Activated CD8-positive, alpha-beta memory T cell treated with anti-CD3 and anti-CD28 coated beads, Interleukin-2, amount 10 ng/mL, durations not matched to agents 7 days and 5 days (primary cell): ENCODE results near the gene WWOX. TPM values are rescaled to one million over a fixed set of nuclear protein-coding genes. Genes with fewer than 3 reads are reported as not detected.

ENCODE experiments used
- ATAC-seq: fragments of 150-1000 bp; cut with Tn5 transposase; one replicate; pipeline ENCODE4 v1.10.0; 2021; ENCODE audit warnings: moderate library complexity
- CTCF ChIA-PET: fragments of 350-600 bp; sonication (Branson Sonifier 250); formaldehyde crosslinking; loops from one replicate; lab custom pipeline; 2021; ENCODE audit warnings: antibody characterized with exemption; lab: Charles Lee
- DNase-seq: peaks from one replicate; pipeline ENCODE4 v3.0.0-alpha.2; 2020
- H3K27ac Mint-ChIP-seq: one replicate; pipeline ENCODE4 v1.8.0; 2021; ENCODE audit warnings: mild to moderate bottlenecking, mixed read lengths
- H3K27me3 Mint-ChIP-seq: one replicate; pipeline ENCODE4 v1.8.0; 2021; ENCODE audit warnings: mixed read lengths
- H3K36me3 Mint-ChIP-seq: one replicate; pipeline ENCODE4 v1.8.0; 2021; ENCODE audit warnings: mild to moderate bottlenecking, mixed read lengths
- H3K4me1 Mint-ChIP-seq: one replicate; pipeline ENCODE4 v1.8.0; 2021; ENCODE audit warnings: mixed read lengths
- H3K4me3 Mint-ChIP-seq: one replicate; pipeline ENCODE4 v1.8.0; 2021; ENCODE audit warnings: mild to moderate bottlenecking, moderate library complexity, mixed read lengths
- H3K9me3 Mint-ChIP-seq: one replicate; pipeline ENCODE4 v1.8.0; 2022; ENCODE audit warnings: low read depth, mixed read lengths
- total RNA-seq, 2 experiments: library from RNA; stranded (reverse); gene quantifications; one replicate each; pipeline ENCODE4 v1.2.3, GENCODE V29; 2021

The WWOX gene
- total RNA-seq, 2 experiments from 2014 or later, result 25.2 to 38.8 TPM

DNA sequence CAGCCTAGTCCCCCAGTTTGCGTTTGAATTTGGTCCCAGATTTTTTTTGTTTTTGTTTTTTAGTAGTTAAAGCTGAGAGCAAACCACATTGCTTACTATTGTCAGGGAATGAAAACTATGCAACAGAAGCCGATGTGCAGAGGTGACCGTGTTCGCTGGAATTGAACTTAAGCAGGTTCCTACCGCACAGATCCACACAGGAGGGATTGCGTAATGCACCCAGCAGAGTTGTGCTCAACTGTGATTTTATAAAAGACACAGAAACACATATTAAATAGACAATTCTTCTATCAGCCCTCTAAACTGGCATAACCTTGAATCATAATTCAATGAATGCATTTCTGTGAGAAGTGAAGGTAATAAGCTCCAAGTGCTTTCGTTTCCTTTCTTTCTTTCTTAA, 443.0 kb downstream of the WWOX start:
- no peaks in the 10 kb centered on the region for H3K4me1 Mint-ChIP-seq
- no peaks in the 10 kb centered on the region for H3K27me3 Mint-ChIP-seq
- CTCF ChIA-PET, result no interaction called here
- H3K9me3 Mint-ChIP-seq, result no peaks in the 10 kb centered on the region
- H3K27ac Mint-ChIP-seq, result no peak overlapping the region
- H3K4me3 Mint-ChIP-seq, result no peak overlapping the region
- DNase-seq (no peak), ATAC-seq (no peak)
- no peaks in the 10 kb centered on the region for H3K36me3 Mint-ChIP-seq

DNA sequence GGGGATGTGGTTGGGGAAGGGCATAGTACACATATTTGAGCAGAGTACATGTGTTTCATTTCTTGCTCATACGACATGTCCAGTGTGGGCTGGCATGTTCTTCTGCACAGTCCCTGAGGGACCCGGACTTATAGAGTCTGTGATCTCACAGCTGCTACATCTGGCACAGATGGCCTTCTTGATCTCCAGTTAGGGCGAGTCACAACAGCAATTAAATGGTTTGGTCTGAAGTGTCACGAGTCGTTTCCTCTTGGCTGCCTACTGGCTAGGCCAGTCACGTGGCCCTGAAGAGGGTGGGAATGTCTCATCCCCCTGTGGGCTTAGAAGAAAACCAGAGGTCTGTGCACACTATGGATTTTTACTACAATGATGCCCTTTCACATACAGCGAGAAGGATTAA, 443.6 kb downstream of the WWOX start:
- no peaks in the 10 kb centered on the region for H3K9me3 Mint-ChIP-seq
- H3K36me3 Mint-ChIP-seq, result no peaks in the 10 kb centered on the region
- ATAC-seq (no peak), DNase-seq (no peak)
- no peaks in the 10 kb centered on the region for H3K27me3 Mint-ChIP-seq
- H3K4me1 Mint-ChIP-seq, result no peaks in the 10 kb centered on the region
- H3K27ac Mint-ChIP-seq, result no peak overlapping the region
- H3K4me3 Mint-ChIP-seq, result no peak overlapping the region
- CTCF ChIA-PET, result no interaction called here

DNA sequence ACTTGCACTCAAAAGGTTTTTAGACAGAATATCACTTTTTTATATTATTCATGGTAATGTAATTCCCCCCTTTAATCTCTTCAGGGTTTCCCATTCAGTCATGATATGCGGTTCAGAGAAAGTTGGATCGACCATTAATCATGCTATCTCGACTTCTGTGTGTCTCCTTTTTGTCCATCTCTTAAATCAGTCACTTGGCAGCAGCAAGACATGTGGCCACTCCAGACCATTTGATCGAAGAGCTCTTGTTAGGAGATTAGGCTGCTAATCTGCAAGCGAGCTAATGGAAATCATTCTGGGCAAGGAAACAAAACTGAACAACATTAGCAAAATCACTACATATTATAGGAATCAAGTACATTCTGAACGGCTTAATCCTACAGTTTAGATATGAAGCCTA, 449.9 kb downstream of the WWOX start:
- CTCF ChIA-PET, result interaction anchor here (0.6 kb wide), 1 partner anchor 14 kb away, joined by 3 read pairs; no protein-coding TSS in a partner anchor
- H3K9me3 Mint-ChIP-seq, result no peaks in the 10 kb centered on the region
- H3K36me3 Mint-ChIP-seq, result no peaks in the 10 kb centered on the region

DNA sequence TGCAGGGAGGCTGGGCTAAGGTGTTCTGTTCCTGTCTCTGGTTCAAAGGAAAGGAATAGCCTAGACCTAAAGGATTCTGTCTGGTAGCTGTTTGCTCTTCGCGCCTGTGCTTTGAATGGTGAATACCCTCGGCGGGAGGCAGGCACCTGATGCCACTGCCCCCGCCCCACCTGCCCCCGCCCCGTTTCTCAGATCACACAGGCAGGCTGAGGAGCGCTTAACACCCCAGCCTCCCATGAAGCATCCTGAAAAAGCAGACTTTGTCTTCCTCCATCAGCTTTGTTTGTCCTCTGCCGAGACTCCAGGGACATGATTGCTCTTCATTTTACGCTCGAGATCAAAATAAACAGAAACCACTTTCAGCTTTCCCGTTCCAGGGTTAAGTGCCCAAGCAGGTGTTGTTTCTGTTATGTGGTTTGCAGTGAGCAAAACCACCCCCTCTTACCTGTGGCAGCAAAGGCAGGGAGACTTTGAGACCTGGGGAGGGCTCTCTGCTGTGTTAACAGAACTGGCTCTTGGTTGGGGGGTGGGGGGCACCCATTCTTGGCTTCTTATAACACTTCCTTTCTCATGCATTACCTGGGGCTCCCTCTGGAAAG, 452.1 kb downstream of the WWOX start:
- H3K27me3 Mint-ChIP-seq, result peaks cover 10% of the 10 kb centered on the region
- CTCF ChIA-PET, result no interaction called here
- no peaks in the 10 kb centered on the region for H3K36me3 Mint-ChIP-seq
- H3K9me3 Mint-ChIP-seq, result no peaks in the 10 kb centered on the region
- no peak overlapping the region for H3K4me3 Mint-ChIP-seq
- peaks cover 3% of the 10 kb centered on the region for H3K4me1 Mint-ChIP-seq
- H3K27ac Mint-ChIP-seq, result no peak overlapping the region
- DNase-seq (no peak), ATAC-seq (no peak)

More for the DNA sequence above, 449.9 kb downstream of the WWOX start:
- H3K27me3 Mint-ChIP-seq, result peaks cover 10% of the 10 kb centered on the region
- ATAC-seq (no peak), DNase-seq (no peak)
- H3K4me1 Mint-ChIP-seq, result peaks cover 3% of the 10 kb centered on the region
- H3K4me3 Mint-ChIP-seq, result no peak overlapping the region
- H3K27ac Mint-ChIP-seq, result no peak overlapping the region

DNA sequence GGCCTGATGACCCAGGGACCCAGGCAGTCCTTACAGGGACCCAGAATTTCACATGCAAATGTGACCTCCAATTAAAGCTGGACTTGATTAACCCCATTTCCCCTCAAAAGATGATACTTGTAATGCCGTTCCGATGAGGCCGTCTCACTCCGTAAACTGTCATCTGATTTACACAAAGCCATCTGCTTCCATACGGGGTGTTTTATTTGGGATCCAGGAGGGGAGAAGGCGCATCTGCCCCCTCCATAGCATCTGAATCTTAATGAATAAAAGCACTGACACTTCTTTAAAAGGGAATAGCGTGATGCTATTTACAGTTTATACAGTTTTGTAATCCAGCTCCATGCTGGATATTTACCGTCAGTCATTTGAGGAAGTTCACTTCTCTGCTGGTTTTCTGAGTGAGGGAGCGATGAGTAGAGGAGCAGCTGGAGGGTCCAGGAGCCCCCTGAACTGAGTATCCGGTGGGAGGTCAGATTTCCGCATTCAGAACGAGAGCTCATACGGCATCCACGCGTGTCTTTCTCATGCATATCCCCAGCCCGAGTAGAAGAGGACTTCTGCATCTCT, 452.7 kb downstream of the WWOX start:
- CTCF ChIA-PET, result no interaction called here
- H3K4me1 Mint-ChIP-seq, result peaks cover 3% of the 10 kb centered on the region

DNA sequence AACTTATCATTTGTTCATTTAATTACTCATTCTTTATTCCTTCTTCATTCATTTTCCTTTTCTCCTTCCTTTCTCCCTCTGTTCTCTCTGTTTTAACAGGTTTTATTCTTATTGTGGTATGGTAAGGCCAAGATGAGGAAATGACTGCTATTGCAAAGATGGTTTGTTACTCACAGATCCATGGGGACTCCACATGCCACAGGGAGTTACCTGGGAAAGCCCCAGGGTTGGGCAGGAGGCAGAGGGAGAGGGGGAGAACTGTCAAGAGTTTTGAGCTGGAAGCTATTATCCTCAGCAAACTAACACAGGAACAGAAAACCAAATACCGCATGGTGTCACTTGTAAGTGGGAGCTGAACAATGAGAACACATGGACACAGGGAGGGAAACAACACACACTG, 453.3 kb downstream of the WWOX start:
- Mint-ChIP-seq H3K36me3 (no peaks in the 10 kb centered on the region), H3K27me3 (peaks cover 10% of the 10 kb centered on the region), H3K4me1 (peaks cover 3% of the 10 kb centered on the region), H3K9me3 (no peaks in the 10 kb centered on the region), H3K27ac (no peak overlapping the region), H3K4me3 (no peak overlapping the region)
- CTCF ChIA-PET, result no interaction called here
- DNase-seq (no peak), ATAC-seq (no peak)

More for the DNA sequence above, 452.7 kb downstream of the WWOX start:
- Mint-ChIP-seq H3K27ac (no peak overlapping the region), H3K27me3 (peaks cover 10% of the 10 kb centered on the region), H3K4me3 (no peak overlapping the region), H3K9me3 (no peaks in the 10 kb centered on the region), H3K36me3 (no peaks in the 10 kb centered on the region)
- ATAC-seq (no peak), DNase-seq (no peak)

DNA sequence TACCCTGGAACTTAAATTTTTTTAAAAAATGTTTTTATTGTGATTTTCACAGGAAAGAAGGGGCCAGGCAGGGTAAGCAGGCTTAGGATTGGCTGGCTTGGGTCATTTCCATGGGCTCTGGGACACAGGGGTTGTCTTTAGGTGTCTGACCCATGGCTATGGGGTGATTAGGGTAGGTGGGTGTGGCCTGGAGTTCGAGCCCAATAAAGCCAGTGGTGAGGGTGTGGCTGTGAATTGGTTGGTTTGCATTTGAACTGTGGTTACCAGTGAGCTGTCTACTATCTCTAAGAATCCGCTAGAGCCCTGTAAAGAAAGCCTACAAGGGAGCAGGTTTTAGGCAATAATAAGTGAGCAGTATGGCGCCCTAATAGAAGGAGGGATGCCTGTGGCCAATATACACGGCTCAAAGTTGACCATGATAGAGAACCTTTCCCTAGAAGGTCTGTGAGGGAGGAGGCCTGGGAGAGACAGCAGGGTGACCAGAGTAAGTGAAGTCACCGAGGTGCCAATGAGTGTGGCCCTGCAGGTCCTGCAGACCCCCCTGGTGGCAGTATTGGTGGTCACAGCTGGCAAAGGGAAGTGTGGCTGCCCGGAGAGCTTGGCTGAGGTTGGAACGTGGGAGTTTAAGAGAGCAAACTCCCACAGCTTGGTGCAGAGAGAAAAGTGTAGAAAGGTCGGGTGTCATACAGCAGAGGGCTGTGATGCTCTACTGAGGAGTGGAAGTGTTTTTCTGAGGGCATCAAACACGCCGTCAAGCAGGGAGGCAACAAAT, 454.0 kb downstream of the WWOX start:
- no peak overlapping the region for H3K27ac Mint-ChIP-seq
- peaks cover 10% of the 10 kb centered on the region for H3K27me3 Mint-ChIP-seq
- ATAC-seq (no peak), DNase-seq (no peak)
- H3K4me3 Mint-ChIP-seq, result no peak overlapping the region
- H3K4me1 Mint-ChIP-seq, result peaks cover 3% of the 10 kb centered on the region
- H3K36me3 Mint-ChIP-seq, result no peaks in the 10 kb centered on the region
- H3K9me3 Mint-ChIP-seq, result no peaks in the 10 kb centered on the region
- CTCF ChIA-PET, result no interaction called here

DNA sequence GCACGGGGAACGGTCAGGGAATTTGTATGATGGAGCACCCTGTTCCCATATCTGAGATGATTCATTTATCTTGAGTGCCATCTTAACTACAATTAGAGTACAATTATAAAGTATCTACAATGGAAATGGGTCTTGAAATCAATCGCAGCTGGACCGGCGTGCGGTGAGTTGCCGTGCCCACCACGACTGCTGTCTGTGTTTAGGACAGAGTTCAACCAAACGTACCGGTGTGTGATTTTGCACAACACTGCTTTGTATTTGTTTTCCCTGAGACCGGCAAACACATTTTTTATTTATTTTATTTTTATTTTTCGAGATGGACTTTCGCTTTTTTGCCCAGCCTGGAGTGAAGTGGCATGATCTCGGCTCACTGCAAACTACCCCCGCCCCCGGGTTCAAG, 457.0 kb downstream of the WWOX start:
- no peak for ATAC-seq
- CTCF ChIA-PET, result no interaction called here
- DNase-seq, result no peak
- Mint-ChIP-seq H3K27me3 (peaks cover 7% of the 10 kb centered on the region), H3K4me1 (peaks cover 3% of the 10 kb centered on the region), H3K4me3 (no peak overlapping the region), H3K36me3 (no peaks in the 10 kb centered on the region), H3K9me3 (no peaks in the 10 kb centered on the region), H3K27ac (no peak overlapping the region)

DNA sequence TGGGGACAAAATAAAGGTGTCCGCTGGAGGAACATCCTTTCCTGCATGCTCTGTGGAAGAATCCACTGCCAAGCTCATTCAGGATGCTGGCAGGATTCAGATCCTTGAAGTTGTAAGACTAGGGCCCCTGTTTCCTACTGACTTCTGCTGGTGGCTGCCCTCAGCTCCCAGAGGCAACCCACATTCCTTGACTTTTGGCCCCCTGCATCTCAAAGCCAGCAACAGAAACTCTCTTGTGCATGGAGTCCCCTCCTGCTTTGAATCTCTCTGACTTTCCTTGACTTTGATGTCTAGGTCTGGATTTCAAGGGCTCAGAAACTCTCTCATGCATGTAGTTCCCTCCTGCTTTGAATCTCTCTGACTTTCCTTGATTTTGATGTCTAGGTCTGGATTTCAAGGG, 461.5 kb downstream of the WWOX start:
- Mint-ChIP-seq H3K4me3 (no peak overlapping the region), H3K4me1 (no peaks in the 10 kb centered on the region), H3K9me3 (no peaks in the 10 kb centered on the region), H3K27me3 (no peaks in the 10 kb centered on the region), H3K36me3 (no peaks in the 10 kb centered on the region), H3K27ac (no peak overlapping the region)
- DNase-seq (no peak), ATAC-seq (no peak)
- CTCF ChIA-PET, result no interaction called here

DNA sequence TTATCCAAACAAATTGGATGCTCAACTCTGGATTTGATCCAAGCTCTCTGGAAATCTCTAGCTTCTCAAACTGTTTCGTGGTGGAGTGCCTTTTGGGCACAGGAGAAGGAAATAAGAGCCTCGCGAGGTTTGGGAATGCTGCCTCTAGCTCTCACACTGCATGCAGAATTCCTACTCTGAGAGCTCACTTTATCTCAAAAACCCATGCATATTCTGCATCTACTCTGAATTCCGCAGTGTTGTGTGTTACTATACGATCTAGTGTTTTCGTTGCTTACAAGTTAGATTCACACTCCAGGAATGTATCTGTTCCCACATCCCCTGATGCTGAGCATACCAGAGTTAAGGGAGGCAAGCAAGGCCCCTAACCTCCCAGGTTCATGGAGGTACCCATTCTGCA, 462.7 kb downstream of the WWOX start:
- DNase-seq (no peak), ATAC-seq (no peak)
- no peak overlapping the region for H3K4me3 Mint-ChIP-seq
- no peak overlapping the region for H3K27ac Mint-ChIP-seq
- no peaks in the 10 kb centered on the region for H3K27me3 Mint-ChIP-seq
- no peaks in the 10 kb centered on the region for H3K36me3 Mint-ChIP-seq
- H3K9me3 Mint-ChIP-seq, result no peaks in the 10 kb centered on the region
- CTCF ChIA-PET, result no interaction called here
- peaks cover 8% of the 10 kb centered on the region for H3K4me1 Mint-ChIP-seq

DNA sequence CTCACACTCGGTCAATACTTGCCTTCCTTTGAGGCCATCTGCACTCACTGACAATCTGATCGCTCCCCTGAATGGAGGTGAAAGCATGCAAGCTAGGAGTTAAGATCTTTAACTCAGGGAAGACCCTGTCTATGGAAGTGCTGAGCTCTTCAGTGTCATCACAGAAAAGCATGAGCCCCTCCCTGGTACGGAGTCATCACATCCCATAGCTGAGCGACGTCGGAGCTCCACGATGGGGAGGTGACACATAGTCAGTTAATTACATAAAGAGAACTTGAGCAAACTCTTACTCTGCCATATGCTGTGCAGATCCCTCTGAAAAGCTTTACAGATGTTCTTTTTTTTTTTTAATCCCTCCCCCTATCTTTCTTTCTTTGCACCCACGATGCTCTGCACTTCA, 463.2 kb downstream of the WWOX start:
- ATAC-seq, result no peak

DNA sequence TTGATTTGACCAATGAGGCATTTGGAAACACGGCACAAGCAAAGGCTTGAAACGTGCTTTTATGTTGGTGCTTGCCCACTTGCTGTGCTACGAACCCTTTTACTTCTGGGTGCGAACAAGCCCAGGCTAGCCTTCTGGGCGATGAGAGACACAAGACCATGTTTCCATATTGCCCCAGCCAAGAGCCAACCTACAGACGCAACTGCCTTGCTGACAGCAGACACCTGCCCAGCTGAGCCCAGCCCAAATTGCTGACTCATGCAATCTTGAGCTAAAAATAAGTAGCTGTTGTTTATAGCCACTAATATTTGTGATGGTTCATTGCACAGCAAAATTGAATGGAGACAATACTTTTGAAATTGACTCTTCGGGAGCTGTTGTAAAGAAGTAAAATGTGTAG, 464.5 kb downstream of the WWOX start:
- no peak overlapping the region for H3K4me3 Mint-ChIP-seq
- peaks cover 8% of the 10 kb centered on the region for H3K4me1 Mint-ChIP-seq
- H3K36me3 Mint-ChIP-seq, result no peaks in the 10 kb centered on the region
- H3K27me3 Mint-ChIP-seq, result no peaks in the 10 kb centered on the region
- CTCF ChIA-PET, result interaction anchor here (0.6 kb wide), 1 partner anchor 15 kb away, joined by 3 read pairs; no protein-coding TSS in a partner anchor
- DNase-seq (no peak), ATAC-seq (no peak)
- H3K27ac Mint-ChIP-seq, result no peak overlapping the region
- H3K9me3 Mint-ChIP-seq, result no peaks in the 10 kb centered on the region

More for the DNA sequence above, 463.2 kb downstream of the WWOX start:
- Mint-ChIP-seq H3K27me3 (no peaks in the 10 kb centered on the region), H3K4me3 (no peak overlapping the region), H3K4me1 (peaks cover 8% of the 10 kb centered on the region), H3K9me3 (no peaks in the 10 kb centered on the region), H3K27ac (no peak overlapping the region), H3K36me3 (no peaks in the 10 kb centered on the region)
- no peak for DNase-seq
- CTCF ChIA-PET, result no interaction called here

DNA sequence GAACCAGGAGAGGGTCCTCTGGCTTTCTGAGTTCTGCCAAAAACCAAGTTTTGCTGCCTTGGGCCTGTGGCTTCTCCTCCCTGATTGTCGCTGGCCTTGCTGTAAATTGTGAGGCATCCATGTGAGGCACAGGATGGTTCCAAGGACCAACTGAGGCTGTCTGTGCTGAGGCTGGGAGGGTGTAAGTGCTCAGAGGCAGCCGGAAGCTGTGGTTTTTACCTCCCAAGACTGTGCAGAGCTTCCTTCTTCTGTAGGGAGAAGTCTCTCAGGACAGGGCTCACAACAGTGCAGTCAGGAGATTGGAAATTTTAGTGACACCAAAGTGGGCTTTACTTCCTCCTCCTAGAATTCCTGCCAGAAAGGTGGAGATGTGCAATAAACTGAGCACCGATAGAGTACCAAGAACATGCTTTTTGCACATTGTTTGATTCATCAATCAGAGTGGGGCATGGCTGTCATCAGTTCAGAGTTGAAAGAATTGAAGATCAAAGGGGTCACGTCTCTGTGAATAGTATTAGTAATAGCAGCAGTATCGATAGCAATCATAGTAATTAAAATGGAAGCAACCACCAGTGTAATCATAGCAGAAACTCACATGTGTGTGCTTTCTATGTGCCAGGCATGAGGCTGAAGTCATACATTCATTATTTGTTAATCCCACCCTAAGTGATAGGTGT, 467.1 kb downstream of the WWOX start:
- Mint-ChIP-seq H3K27me3 (no peaks in the 10 kb centered on the region), H3K27ac (no peak overlapping the region), H3K36me3 (no peaks in the 10 kb centered on the region), H3K4me3 (no peak overlapping the region), H3K9me3 (no peaks in the 10 kb centered on the region), H3K4me1 (peaks cover 17% of the 10 kb centered on the region)
- CTCF ChIA-PET, result no interaction called here
- no peak for ATAC-seq
- no peak for DNase-seq
